Nephron progenitor cell (in vitro differentiated cells): ENCODE results near the gene INMT.

Experiments used
- DNase-seq: peaks from one replicate; pipeline ENCODE4 v3.0.0; 2021
- H3K27ac Mint-ChIP-seq: 2 replicates; pipeline ENCODE4 v1.8.0; 2021; ENCODE audit warnings: mild to moderate bottlenecking, moderate library complexity, mixed read lengths
- H3K27me3 Mint-ChIP-seq: 2 replicates; pipeline ENCODE4 v1.8.0; 2021; ENCODE audit warnings: mild to moderate bottlenecking, low read depth, mixed read lengths; ENCODE audit not compliant: poor library complexity
- H3K36me3 Mint-ChIP-seq: 2 replicates; pipeline ENCODE4 v1.8.0; 2021; ENCODE audit warnings: low read depth, mixed read lengths
- H3K4me1 Mint-ChIP-seq: 2 replicates; pipeline ENCODE4 v1.8.0; 2021; ENCODE audit warnings: mixed read lengths
- H3K4me3 Mint-ChIP-seq: 2 replicates; pipeline ENCODE4 v1.8.0; 2021; ENCODE audit warnings: mild to moderate bottlenecking, moderate library complexity, mixed read lengths
- H3K9me3 Mint-ChIP-seq: 2 replicates; pipeline ENCODE4 v1.8.0; 2021; ENCODE audit warnings: mild to moderate bottlenecking, moderate library complexity, mixed read lengths
- TF ChIP-seq, protein P1 (sequence below): fragments of 200-600 bp; sonication (generic); IDR thresholded peaks from 2 replicates; pipeline ENCODE4 v1.5.0; 2021; ENCODE audit warnings: antibody characterized with exemption

INMT gene

DNA sequence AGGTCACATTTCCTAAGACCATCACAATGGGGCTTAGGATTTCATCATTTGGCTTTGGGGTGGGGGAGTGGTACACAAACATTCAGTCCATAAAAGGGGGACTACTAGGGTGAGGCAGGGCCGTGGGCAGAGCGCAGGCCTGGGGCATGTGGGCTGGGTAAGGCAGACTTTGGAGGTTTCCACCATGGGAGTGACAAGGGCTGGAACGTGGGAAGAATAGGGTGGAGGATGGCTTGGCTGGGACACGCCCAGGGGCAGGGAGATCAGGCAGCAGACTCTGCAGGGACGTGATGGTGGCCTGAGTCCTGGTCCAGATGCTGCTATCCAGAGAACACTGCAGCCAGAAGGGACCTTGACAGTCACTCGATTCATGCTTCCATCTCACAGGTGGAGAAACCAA lies 45.0 kb upstream of the INMT start:
- TF ChIP-seq, protein P1, sequence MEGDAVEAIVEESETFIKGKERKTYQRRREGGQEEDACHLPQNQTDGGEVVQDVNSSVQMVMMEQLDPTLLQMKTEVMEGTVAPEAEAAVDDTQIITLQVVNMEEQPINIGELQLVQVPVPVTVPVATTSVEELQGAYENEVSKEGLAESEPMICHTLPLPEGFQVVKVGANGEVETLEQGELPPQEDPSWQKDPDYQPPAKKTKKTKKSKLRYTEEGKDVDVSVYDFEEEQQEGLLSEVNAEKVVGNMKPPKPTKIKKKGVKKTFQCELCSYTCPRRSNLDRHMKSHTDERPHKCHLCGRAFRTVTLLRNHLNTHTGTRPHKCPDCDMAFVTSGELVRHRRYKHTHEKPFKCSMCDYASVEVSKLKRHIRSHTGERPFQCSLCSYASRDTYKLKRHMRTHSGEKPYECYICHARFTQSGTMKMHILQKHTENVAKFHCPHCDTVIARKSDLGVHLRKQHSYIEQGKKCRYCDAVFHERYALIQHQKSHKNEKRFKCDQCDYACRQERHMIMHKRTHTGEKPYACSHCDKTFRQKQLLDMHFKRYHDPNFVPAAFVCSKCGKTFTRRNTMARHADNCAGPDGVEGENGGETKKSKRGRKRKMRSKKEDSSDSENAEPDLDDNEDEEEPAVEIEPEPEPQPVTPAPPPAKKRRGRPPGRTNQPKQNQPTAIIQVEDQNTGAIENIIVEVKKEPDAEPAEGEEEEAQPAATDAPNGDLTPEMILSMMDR, result no peak
- peaks cover 18% of the 10 kb centered on the region for H3K27me3 Mint-ChIP-seq
- H3K36me3 Mint-ChIP-seq, result no peaks in the 10 kb centered on the region
- H3K4me3 Mint-ChIP-seq, result no peak overlapping the region
- peaks cover 21% of the 10 kb centered on the region for H3K4me1 Mint-ChIP-seq
- H3K27ac Mint-ChIP-seq, result peak overlapping the region; percentile 73
- no peak for DNase-seq
- H3K9me3 Mint-ChIP-seq, result no peaks in the 10 kb centered on the region

DNA sequence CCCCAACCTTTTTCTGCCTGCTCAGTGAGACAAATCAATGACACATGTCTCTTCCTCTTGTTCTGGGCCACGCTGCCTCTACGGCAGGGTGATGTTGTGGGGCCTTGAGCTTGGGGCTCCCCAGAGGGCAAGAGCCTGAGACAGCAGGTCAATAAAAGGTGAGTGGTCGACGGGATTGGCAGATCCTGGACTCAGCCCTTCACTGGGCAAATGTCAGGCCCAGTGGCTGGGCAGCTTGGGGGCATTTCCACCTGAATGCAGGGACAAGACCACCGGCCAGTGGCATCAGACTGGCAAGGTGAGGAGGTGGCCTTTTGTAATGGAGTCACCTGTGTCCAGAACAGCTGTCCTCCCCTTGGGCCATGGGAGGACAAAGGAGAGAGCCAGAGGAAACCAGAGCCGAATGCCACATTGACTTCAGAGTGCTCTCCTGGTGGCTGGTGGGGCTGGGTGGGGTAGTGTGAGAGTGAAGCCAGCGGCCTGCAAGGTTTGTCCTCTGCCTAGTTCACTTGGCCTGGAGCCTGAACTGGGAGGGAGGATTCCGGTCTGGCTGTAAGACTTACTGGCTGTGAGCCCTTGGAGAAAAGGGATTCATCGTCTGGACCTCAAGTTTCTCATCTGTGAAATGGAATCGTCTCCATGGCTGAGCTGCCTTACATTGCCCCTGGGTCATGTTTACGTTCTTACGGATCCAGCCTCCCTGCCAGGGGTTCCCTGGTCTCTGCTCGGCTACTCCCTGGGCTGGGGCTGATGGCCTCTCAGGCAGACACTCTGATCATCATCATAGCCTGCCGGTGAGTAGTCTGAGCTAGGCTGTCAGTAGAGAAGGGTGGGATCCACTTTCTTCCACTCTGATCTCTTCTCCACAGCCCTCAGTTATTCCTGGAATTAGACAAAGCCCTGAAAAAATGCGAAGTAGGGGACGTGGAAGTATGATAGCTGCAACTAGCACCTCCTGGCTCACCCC lies 44.3 kb upstream of the INMT start:
- H3K27me3 Mint-ChIP-seq, result peaks cover 18% of the 10 kb centered on the region
- H3K27ac Mint-ChIP-seq, result peak overlapping the region; percentile 64
- no peak for DNase-seq
- H3K36me3 Mint-ChIP-seq, result no peaks in the 10 kb centered on the region
- TF ChIP-seq, protein P1, result no peak
- H3K9me3 Mint-ChIP-seq, result no peaks in the 10 kb centered on the region
- H3K4me1 Mint-ChIP-seq, result peaks cover 21% of the 10 kb centered on the region
- no peak overlapping the region for H3K4me3 Mint-ChIP-seq

DNA sequence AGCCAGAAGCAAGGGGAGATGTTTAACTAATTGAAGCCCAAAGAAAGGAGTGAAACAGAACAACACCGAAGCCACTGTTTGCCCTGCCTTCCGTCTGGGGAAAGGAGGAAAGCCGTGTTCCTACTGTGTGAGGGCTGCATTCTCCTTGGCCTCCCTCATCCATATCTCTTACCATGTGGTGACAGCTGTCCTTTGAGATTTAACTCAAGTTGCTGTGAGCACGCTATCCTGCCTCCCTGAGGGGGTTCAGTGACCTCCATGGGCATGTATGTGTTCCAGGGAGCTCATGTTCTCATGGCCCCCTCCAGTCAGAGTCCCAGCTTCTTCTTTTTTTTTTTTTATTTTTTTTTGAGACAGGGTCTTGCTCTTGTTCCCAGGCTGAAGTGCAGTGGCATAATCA lies 43.5 kb upstream of the INMT start:
- Mint-ChIP-seq H3K4me3 (no peak overlapping the region), H3K9me3 (no peaks in the 10 kb centered on the region), H3K36me3 (no peaks in the 10 kb centered on the region), H3K27ac (peak overlapping the region; percentile 64), H3K4me1 (peaks cover 21% of the 10 kb centered on the region), H3K27me3 (peaks cover 16% of the 10 kb centered on the region)
- TF ChIP-seq, protein P1, result no peak
- no peak for DNase-seq

DNA sequence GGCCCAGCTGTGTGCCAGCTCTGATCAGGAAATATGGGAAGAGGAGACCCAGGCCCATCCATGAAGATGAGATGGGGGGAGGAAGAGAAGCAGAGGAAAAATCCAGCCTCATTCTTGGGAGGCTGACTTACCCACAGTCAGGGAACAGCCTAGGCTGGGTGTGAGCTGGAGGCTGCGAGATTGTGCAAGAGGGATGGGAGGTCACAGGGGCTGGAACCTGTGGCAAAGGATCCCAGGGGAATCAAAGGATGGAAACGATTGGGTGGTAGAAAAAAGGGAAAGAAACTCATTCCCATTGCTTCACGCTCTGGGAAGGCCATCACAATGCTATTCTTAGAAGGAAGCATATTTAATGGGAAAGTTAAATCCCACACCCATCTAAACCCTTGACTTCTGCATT lies 43.0 kb upstream of the INMT start:
- peaks cover 16% of the 10 kb centered on the region for H3K27me3 Mint-ChIP-seq

DNA sequence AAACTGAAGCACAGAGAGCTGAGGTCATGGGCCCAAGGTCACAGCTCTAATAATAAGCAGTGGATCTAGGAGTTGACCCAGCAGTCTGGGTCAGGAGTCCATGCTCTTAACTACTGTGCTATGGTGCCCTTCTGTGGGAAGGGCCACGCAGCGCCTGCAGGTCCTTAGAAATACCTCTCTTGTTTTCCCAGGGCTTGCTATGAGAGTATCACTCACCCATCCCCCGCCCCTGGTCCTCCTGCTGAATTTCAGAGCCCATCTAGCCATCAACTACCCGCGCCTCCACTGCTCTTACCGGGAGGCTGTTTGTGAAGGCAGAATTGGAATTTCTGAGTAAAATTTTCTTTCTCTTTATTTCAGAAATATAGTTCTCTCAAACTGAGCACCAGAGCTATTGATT lies 42.4 kb upstream of the INMT start:
- Mint-ChIP-seq H3K4me3 (no peak overlapping the region), H3K4me1 (peaks cover 21% of the 10 kb centered on the region), H3K9me3 (peaks cover 2% of the 10 kb centered on the region), H3K27ac (no peak overlapping the region), H3K36me3 (peaks cover 1% of the 10 kb centered on the region), H3K27me3 (peaks cover 19% of the 10 kb centered on the region)
- no peak for DNase-seq
- TF ChIP-seq, protein P1, result no peak

More for the DNA sequence above, 43.0 kb upstream of the INMT start:
- H3K9me3 Mint-ChIP-seq, result no peaks in the 10 kb centered on the region
- no peak overlapping the region for H3K27ac Mint-ChIP-seq
- TF ChIP-seq, protein P1, result no peak
- no peak overlapping the region for H3K4me3 Mint-ChIP-seq
- peaks cover 21% of the 10 kb centered on the region for H3K4me1 Mint-ChIP-seq
- no peak for DNase-seq
- no peaks in the 10 kb centered on the region for H3K36me3 Mint-ChIP-seq
